ENCODE results near the gene PIK3CG. TPM values are rescaled to one million over a fixed set of nuclear protein-coding genes. Genes with fewer than 3 reads are reported as not detected.
"Not testable (repeated sequence)": the region's sequence is repeated elsewhere in the genome, so short reads cannot be mapped to it uniquely, and the experiment has no call there.

PIK3CG gene
- total and polyA plus RNA-seq, 3 donors from 2014 or later: 6.5 to 10.3 (median 9.3) TPM

DNA sequence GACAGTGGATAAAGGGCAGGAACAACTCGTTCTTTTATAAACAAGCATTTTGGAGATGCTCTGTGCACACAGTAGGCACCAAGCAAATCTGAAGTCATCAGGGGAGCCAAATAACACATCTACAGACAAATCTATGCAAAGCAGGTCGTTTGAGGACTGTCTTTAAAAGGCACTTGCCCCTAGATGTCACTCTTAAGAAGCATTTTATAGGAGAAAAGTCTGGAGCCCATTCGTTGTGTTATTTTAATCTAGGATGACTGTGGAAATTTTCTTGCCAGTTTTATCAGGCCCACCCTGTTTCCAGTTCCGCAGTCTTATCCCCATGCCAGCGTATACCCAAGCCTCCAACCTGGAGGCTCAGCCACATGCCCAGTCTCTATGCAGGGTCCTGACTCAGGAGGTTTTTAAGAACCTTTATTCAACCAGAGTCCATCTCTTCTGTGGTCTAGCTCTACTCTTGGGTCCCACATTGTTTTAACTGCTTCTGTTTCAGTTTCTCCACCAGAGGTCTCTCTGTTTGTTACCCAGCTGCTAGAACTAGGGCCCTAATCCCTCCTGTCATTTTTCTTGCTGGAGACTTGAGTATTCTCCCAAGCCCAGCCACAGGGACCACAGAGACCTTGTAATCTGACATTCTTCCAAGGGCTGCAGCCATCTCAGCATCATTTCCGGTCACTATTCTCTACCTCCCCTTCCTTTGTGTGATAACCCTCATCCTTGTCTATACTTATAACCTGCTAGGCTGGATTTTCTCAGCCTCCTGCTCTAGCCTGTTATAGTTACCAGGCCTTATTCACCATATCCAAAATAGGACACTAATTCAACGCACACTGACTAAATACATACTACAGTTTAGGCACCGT is 26.7 kb downstream of the PIK3CG start:
- 83 to 85% methylated on average over 8 of the region's 8 CpGs for WGBS, 2 donors
- DNase-seq: no peak
- H3K27me3 ChIP-seq: no peaks in the 10 kb centered on the region
- H3K27ac ChIP-seq: no peak overlapping the region
- intact Hi-C loops (cut with DNase I; ENCODE audit: low total_unique reads): no loop called here
- TF ChIP-seq CTCF (IDR thresholded peaks at IDR 0.05) (no peak), POLR2A (IDR thresholded peaks at IDR 0.05) (no peak)
- H3K9me3 ChIP-seq: no peaks in the 10 kb centered on the region
- H3K4me3 ChIP-seq: no peak overlapping the region
- no peaks in the 10 kb centered on the region for H3K36me3 ChIP-seq (ENCODE audit: low read depth, missing control alignments)
- no peaks in the 10 kb centered on the region for H3K4me1 ChIP-seq

- no peak for TF ChIP-seq POLR2A (IDR thresholded peaks at IDR 0.05)
- no peak for TF ChIP-seq CTCF (IDR thresholded peaks at IDR 0.05)
- Histone ChIP-seq H3K4me3 (no peak overlapping the region), H3K4me1 (no peaks in the 10 kb centered on the region), H3K27me3 (no peaks in the 10 kb centered on the region), H3K36me3 (ENCODE audit: low read depth, missing control alignments) (no peaks in the 10 kb centered on the region), H3K27ac (no peak overlapping the region), H3K9me3 (no peaks in the 10 kb centered on the region)
- intact Hi-C loops (cut with DNase I; ENCODE audit: low total_unique reads): no loop called here
- 88 to 89% methylated on average over 2 of the region's 2 CpGs for WGBS, 2 donors
- no peak for DNase-seq
These were observed 28.5 kb downstream of the PIK3CG start for GRCh38 chr7:106893591-106893990.

- Histone ChIP-seq H3K36me3 (ENCODE audit: low read depth, missing control alignments) (no peaks in the 10 kb centered on the region), H3K27ac (no peak overlapping the region), H3K4me1 (no peaks in the 10 kb centered on the region), H3K9me3 (no peaks in the 10 kb centered on the region), H3K27me3 (no peaks in the 10 kb centered on the region), H3K4me3 (no peak overlapping the region)
- DNase-seq: no peak
- 73 to 84% methylated on average over 4 of the region's 4 CpGs for WGBS, 2 donors
- TF ChIP-seq CTCF (IDR thresholded peaks at IDR 0.05): no peak
- no peak for TF ChIP-seq POLR2A (IDR thresholded peaks at IDR 0.05)
- intact Hi-C loops (cut with DNase I; ENCODE audit: low total_unique reads): no loop called here
These were observed 30.3 kb downstream of the PIK3CG start for GRCh38 chr7:106895246-106895864.

DNA sequence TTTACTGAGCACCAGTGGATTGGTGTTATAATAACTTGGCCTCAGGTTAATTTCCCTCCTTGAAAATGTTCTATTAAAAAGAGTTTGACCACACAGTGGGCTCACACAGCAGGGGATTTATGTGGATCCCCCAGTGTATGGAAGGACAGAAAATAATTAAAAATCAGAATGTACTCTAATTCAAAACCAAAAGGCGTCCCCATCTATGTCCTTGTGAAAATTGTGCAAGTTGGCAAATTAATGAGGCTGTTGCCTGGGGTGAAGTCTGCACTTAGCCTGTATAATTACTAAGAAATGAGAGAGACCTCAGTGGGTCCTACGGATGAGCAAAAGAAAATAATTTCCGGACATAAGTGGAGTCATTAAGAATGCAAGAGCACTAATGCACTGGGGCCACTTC is 31.1 kb downstream of the PIK3CG start:
- Histone ChIP-seq H3K4me3 (no peak overlapping the region), H3K4me1 (no peaks in the 10 kb centered on the region), H3K27ac (no peak overlapping the region), H3K27me3 (no peaks in the 10 kb centered on the region), H3K36me3 (ENCODE audit: low read depth, missing control alignments) (no peaks in the 10 kb centered on the region), H3K9me3 (no peaks in the 10 kb centered on the region)
- 93 to 94% methylated on average over 3 of the region's 3 CpGs for WGBS, 2 donors
- TF ChIP-seq POLR2A (IDR thresholded peaks at IDR 0.05) (no peak), CTCF (IDR thresholded peaks at IDR 0.05) (no peak)
- intact Hi-C loops (cut with DNase I; ENCODE audit: low total_unique reads): no loop called here
- no peak for DNase-seq

- H3K36me3 ChIP-seq (ENCODE audit: low read depth, missing control alignments); H3K9me3 ChIP-seq; H3K4me3 ChIP-seq; H3K27ac ChIP-seq; H3K4me1 ChIP-seq; H3K27me3 ChIP-seq; intact Hi-C loops (cut with DNase I; ENCODE audit: low total_unique reads); DNase-seq: not testable (repeated sequence)
- 92 to 96% methylated on average over 3 of the region's 3 CpGs for WGBS, 2 donors
These were observed 32.5 kb downstream of the PIK3CG start for GRCh38 chr7:106897553-106897952.

- H3K4me3 ChIP-seq; intact Hi-C loops (cut with DNase I; ENCODE audit: low total_unique reads); H3K9me3 ChIP-seq; H3K27me3 ChIP-seq; DNase-seq; H3K36me3 ChIP-seq (ENCODE audit: low read depth, missing control alignments); H3K27ac ChIP-seq; H3K4me1 ChIP-seq: not testable (repeated sequence)
- 95 to 100% methylated on average over 2 of the region's 2 CpGs for WGBS, 2 donors
These were observed 33.9 kb downstream of the PIK3CG start for GRCh38 chr7:106898967-106899366.
